ENCODE measurements around the gene KRTAP19-7.

Gene KRTAP19-7

DNA sequence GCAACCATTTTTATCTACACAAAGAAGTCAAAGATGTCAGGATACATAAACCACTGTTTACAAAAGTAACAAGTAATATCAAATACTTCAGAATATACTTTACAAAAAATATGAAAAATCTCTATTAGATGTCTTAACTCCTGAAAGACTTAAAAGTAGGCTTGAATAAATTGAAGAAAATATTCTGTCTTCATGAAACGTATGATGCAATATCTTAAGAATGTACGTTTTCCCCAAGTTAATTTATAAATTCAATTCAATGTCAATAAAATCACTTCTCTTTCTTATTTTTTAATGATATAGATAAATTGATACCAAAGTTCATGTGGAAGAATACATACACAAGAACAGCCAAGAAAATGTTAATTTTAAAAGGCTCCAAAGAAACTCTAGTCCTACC is 6.0 kb downstream of the KRTAP19-7 start:
- no peak overlapping the region for H3K4me3 ChIP-seq (ENCODE audit: low read depth, low read length)
- TF ChIP-seq, protein P1, sequence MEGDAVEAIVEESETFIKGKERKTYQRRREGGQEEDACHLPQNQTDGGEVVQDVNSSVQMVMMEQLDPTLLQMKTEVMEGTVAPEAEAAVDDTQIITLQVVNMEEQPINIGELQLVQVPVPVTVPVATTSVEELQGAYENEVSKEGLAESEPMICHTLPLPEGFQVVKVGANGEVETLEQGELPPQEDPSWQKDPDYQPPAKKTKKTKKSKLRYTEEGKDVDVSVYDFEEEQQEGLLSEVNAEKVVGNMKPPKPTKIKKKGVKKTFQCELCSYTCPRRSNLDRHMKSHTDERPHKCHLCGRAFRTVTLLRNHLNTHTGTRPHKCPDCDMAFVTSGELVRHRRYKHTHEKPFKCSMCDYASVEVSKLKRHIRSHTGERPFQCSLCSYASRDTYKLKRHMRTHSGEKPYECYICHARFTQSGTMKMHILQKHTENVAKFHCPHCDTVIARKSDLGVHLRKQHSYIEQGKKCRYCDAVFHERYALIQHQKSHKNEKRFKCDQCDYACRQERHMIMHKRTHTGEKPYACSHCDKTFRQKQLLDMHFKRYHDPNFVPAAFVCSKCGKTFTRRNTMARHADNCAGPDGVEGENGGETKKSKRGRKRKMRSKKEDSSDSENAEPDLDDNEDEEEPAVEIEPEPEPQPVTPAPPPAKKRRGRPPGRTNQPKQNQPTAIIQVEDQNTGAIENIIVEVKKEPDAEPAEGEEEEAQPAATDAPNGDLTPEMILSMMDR (IDR thresholded peaks at IDR 0.05; ENCODE audit: borderline replicate concordance, insufficient read depth, low read depth, low read length), result no peak

DNA sequence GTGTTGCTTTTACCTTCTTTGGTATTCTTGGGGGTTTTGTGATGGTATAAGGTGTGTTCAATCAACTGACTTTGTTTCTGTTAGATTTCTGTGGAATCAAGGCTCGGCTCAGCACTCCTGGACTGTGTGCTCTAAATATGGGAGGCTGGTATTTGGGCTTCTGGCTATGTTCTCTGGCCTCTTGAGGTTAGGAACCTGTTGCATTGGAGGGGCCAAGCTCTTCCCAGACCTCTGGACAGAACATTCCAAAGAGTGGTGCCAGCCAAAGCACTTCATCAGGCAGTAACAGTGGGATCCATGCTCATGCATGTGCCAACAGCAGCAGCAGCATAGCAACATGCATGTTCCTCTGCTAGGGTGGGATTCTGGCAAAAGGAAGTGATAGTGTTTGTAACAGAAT is 8.3 kb downstream of the KRTAP19-7 start:
- TF ChIP-seq, protein P1 (IDR thresholded peaks at IDR 0.05; ENCODE audit: borderline replicate concordance, insufficient read depth, low read depth, low read length), result no peak
- no peak overlapping the region for H3K4me3 ChIP-seq (ENCODE audit: low read depth, low read length)

DNA sequence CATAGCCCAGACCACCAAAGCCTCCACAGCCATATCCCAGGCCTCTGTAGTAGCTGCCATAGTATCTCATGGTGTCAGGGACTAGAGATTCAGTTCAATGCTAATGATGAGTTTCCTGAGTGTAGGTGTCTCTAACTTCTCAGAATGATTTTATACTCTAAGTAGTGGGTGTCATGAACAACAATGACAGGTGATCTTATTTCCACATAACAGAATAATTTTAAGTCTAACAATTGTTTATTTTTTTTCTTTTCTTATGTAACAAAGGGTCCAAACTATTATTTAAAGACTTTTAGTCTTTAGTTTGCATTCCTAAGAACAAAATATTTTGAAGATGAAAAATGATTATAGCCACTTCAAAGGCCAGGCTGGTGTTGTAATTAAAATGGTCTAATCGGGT is 19.4 kb downstream of the KRTAP19-7 start, which contains the start of gene KRTAP19-6:
KRTAP19-6 (minus strand) TSS at position 101 of the 400 bp plus-strand sequence; CDS start at position 70, 31 bp downstream.
- no peak within 1 kb of the TSS for H3K4me3 ChIP-seq (ENCODE audit: low read depth, low read length)
- TF ChIP-seq, protein P1 (IDR thresholded peaks at IDR 0.05; ENCODE audit: borderline replicate concordance, insufficient read depth, low read depth, low read length), result no peak

GRCh38 chr21:30518876-30519275 is 42.2 kb downstream of the KRTAP19-7 start:
- H3K4me3 ChIP-seq (ENCODE audit: low read depth, low read length), result no peak overlapping the region
- TF ChIP-seq, protein P1 (IDR thresholded peaks at IDR 0.05; ENCODE audit: borderline replicate concordance, insufficient read depth, low read depth, low read length), result no peak

DNA sequence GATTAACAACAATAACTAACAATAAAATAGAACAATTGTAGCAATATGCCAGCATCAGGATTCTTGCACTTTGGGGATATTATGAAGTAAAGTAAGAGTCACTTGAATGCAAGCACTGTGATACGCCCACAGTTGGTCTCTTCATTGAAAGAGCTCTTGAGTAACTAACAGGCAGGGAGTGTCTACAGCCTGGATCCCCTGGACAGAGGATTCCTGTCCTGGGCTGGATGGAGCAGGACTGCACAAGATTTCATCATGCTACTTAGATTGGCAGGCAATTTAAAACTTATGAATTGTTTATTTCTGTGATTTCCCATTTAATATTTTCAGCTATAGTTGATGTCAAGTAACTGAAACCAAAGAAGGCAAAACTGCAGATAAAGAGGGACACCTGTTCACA is 45.4 kb downstream of the KRTAP19-7 start:
- TF ChIP-seq, protein P1 (IDR thresholded peaks at IDR 0.05; ENCODE audit: borderline replicate concordance, insufficient read depth, low read depth, low read length), result no peak
- no peak overlapping the region for H3K4me3 ChIP-seq (ENCODE audit: low read depth, low read length)

Data from GM12875 (cell line).